T-helper 2 cell treated with Interferon-gamma antibody and Interleukin-4, amounts not matched to agents 5 μg/mL and 100 μg/mL, for 36 hours (primary cell): ENCODE data around the gene SPATA24.
"Not testable (repeated sequence)": the region's sequence is repeated elsewhere in the genome, so short reads cannot be mapped to it uniquely, and the experiment has no call there.

Experiments used
- DNase-seq: peaks from one replicate; pipeline ENCODE4 v3.0.0; 2021; ENCODE audit warnings: low spot score
- H3K27ac Mint-ChIP-seq: one replicate; pipeline ENCODE4 v1.8.0; 2021; ENCODE audit warnings: mild to moderate bottlenecking, mixed read lengths
- H3K27me3 Mint-ChIP-seq: one replicate; pipeline ENCODE4 v1.8.0; 2021; ENCODE audit warnings: low read depth, mixed read lengths
- H3K36me3 Mint-ChIP-seq: one replicate; pipeline ENCODE4 v1.8.0; 2021; ENCODE audit warnings: low read depth, mixed read lengths
- H3K4me1 Mint-ChIP-seq: one replicate; pipeline ENCODE4 v1.8.0; 2021; ENCODE audit warnings: low read depth, mixed read lengths
- H3K4me3 Mint-ChIP-seq: one replicate; pipeline ENCODE4 v1.8.0; 2022; ENCODE audit warnings: mild to moderate bottlenecking, moderate library complexity, mixed read lengths
- H3K9me3 Mint-ChIP-seq: one replicate; pipeline ENCODE4 v1.8.0; 2021; ENCODE audit warnings: mixed read lengths

The SPATA24 gene

DNA sequence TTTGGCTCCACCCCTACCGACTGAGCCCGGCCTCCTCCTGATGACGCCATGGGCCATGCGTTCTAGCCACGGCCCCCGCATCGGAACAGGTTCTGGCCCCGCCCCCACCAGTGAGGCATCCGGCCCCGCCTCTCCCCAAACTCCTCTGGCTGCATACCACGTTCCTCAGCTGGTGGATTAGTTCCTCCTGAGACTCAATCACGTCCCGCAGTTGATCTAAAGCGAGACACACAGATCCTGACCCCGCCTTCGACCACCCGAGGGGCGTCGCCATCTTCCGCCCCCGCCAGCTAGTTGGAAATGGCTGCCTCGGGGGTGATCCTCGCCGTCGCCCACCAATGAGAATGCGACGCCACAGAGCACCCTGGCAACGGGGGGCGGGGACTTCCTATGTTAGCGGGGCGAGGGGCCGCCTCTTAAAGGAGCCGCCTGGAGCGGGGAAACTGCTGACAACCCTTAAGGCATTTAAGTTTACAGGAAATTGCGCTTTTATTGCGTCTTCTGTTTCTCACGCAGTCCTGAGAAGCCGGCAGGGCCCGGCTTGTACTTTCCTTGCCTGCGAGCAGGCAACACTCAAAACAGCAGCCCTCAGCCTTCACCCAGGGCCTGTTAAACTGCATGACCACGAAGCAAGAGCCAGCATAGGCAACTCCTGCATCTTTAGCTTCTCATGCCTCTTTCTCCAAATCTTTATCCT, at the start of gene SPATA24:
Gene SPATA24, minus strand, starts transcription at position 303 of the 697 bp plus-strand sequence. Its CDS starts 29 bp downstream, at position 274.
- H3K9me3 Mint-ChIP-seq: no peaks in the 10 kb centered on the region
- H3K4me1 Mint-ChIP-seq: peaks cover 37% of the 10 kb centered on the region
- H3K4me3 Mint-ChIP-seq: peak within 1 kb of the TSS; percentile 98
- DNase-seq: peak; percentile 98
- no peaks in the 10 kb centered on the region for H3K27me3 Mint-ChIP-seq
- H3K36me3 Mint-ChIP-seq: peaks cover 6% of the 10 kb centered on the region
- peak within 1 kb of the TSS; percentile 100 for H3K27ac Mint-ChIP-seq

DNA sequence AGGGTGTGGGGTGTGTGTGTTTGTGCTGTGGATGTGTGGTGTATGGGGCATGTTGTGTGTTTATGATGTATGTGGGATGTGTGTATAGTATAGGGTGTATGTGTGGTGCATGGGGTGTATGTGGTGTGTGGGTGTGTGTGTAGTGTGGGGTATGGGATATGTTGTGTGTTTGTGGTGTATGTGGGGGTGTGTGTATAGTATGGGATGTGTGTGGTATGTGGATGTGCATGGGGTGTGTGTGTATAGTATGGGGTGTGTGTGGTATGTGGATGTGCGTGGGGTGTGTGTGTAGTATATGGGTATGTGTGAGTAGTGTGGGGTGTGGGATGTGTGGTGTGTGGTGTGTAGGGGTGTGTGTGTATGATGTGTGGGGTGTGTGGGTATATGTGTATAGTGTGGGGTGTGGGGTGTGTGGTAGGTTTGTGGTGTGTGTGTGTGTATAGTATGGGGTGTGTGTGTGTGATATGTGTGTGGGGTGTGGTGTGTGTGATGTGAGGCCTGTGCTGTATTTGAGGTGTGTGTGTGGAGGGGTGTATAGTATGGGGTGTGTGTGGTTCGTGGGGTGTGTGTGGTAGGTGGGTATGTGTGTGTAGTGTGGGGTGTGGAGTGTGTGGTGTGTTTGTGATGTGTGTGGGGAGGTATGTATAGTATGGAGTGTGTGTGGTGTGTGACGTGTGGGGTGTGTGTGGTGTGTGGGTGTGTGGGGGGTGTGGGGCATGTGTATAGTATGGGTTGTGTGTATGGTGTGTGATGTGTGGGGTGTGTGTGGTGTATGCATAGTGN, 48.2 kb upstream of the SPATA24 start:
- Mint-ChIP-seq H3K27me3 (no peaks in the 10 kb centered on the region), H3K27ac (no peak overlapping the region), H3K36me3 (peaks cover 3% of the 10 kb centered on the region), H3K4me1 (peaks cover 40% of the 10 kb centered on the region), H3K9me3 (no peaks in the 10 kb centered on the region), H3K4me3 (no peak overlapping the region)
- no peak for DNase-seq

DNA sequence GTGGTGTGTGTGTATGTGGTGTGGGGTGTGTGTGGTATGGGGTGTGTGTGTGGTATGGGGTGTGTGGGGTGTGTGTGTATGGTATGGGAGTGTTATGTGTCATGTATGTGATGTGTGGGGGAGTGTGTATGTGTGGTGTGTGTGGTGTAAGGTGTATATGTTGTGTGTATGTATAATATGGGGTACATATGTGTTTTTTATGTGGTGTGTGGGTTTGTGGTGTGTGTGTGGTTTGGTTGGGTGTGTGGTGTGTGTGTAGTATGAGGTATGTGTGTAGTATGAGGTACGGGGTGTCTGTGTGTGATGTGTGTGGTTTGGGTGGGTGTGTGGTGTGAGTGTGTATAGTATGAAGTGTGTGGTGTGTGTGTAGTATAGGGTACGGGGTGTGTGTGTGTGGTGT, 47.3 kb upstream of the SPATA24 start:
- no peaks in the 10 kb centered on the region for H3K9me3 Mint-ChIP-seq
- H3K27me3 Mint-ChIP-seq: no peaks in the 10 kb centered on the region
- H3K36me3 Mint-ChIP-seq: peaks cover 3% of the 10 kb centered on the region
- DNase-seq: no peak
- H3K4me1 Mint-ChIP-seq: peaks cover 42% of the 10 kb centered on the region
- no peak overlapping the region for H3K27ac Mint-ChIP-seq
- no peak overlapping the region for H3K4me3 Mint-ChIP-seq

- peak; percentile 77 for DNase-seq
- H3K4me1 Mint-ChIP-seq: peaks cover 52% of the 10 kb centered on the region
- no peaks in the 10 kb centered on the region for H3K9me3 Mint-ChIP-seq
- peak overlapping the region; percentile 84 for H3K27ac Mint-ChIP-seq
- H3K4me3 Mint-ChIP-seq: peak overlapping the region; percentile 49
- H3K27me3 Mint-ChIP-seq: no peaks in the 10 kb centered on the region
- H3K36me3 Mint-ChIP-seq: peaks cover 3% of the 10 kb centered on the region
Observed at GRCh38 chr5:139446956-139447779, 43.3 kb upstream of the SPATA24 start.

DNA sequence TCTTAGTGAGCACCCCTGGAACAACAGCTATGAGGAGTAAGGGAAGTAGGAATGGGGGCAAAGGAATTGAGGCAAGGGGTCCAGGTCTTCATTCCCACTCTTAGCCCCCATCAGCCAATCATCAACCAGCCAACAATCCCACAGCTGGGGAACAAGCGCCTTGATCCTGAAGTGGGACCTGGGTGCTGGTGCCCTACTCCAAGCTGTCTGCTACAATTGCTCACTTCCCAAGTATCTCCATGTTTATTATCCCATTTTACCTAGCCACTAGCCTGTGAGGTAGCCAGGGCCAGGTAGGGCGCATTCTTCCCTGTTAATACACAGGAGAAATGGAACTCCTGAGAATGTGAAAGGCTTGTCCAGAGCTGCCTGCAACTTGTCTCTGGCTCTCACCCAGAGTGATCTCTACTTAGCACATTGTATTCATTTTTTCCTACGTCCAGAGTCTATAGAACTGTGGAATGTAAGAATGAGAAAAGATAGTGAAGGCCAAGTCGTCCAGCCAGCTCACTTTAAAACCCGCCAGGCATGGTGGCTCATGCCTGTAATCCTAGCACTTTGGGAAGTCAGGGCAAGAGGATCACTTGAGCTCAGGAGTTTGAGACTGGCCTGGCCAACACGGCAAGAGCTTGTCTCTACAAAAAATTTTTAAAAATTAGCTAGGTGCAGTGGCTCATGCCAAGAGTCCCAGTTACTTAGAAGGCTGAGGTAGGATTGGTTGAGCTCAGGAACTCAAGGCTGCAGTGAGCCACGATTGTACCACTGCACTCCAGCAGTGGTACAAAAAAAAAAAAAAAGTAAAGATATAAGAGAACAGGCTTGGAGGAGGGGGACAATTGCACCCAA, 41.7 kb upstream of the SPATA24 start:
- no peaks in the 10 kb centered on the region for H3K27me3 Mint-ChIP-seq
- H3K9me3 Mint-ChIP-seq: no peaks in the 10 kb centered on the region
- no peak for DNase-seq
- peaks cover 3% of the 10 kb centered on the region for H3K36me3 Mint-ChIP-seq
- peaks cover 58% of the 10 kb centered on the region for H3K4me1 Mint-ChIP-seq
- no peak overlapping the region for H3K4me3 Mint-ChIP-seq
- H3K27ac Mint-ChIP-seq: no peak overlapping the region

DNA sequence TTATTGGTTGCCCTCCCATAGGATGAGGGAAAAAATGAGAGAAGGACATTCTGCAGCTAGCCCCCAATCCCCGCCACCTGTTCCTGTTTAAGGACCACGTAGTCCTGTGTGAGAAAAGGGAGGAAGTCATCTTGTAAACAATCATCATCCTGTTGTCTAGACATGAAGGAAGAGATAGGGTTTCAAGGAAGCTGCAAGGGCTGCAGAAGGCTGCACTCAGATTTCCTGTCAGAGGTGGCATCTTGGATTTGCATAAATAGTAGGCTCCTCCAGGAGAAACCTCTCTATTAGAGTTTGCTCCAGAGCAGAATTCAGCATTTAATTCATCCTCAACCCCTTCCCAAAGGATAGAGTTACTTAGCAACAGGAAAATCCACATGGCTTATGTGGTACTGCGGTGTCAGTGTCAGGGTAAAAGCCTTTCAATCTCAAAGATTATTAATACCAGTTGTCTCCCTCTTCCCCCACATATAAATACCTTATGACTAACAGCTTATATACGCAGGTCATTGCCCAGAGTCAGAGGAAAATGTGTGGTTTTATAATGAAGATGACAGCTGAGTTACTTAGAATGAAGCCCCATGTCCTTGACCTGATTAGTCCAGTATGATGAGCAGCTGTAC, 40.1 kb upstream of the SPATA24 start:
- no peaks in the 10 kb centered on the region for H3K9me3 Mint-ChIP-seq
- peak overlapping the region; percentile 27 for H3K4me3 Mint-ChIP-seq
- H3K36me3 Mint-ChIP-seq: peaks cover 3% of the 10 kb centered on the region
- H3K27me3 Mint-ChIP-seq: no peaks in the 10 kb centered on the region
- peaks cover 68% of the 10 kb centered on the region for H3K4me1 Mint-ChIP-seq
- H3K27ac Mint-ChIP-seq: peak overlapping the region; percentile 60
- no peak for DNase-seq

GRCh38 chr5:139440416-139440815, 36.5 kb upstream of the SPATA24 start:
- not testable (repeated sequence) for H3K27me3 Mint-ChIP-seq, H3K36me3 Mint-ChIP-seq, DNase-seq, H3K9me3 Mint-ChIP-seq, H3K27ac Mint-ChIP-seq
- peaks cover 52% of the 10 kb centered on the region for H3K4me1 Mint-ChIP-seq
- peak overlapping the region; percentile 98 for H3K4me3 Mint-ChIP-seq

DNA sequence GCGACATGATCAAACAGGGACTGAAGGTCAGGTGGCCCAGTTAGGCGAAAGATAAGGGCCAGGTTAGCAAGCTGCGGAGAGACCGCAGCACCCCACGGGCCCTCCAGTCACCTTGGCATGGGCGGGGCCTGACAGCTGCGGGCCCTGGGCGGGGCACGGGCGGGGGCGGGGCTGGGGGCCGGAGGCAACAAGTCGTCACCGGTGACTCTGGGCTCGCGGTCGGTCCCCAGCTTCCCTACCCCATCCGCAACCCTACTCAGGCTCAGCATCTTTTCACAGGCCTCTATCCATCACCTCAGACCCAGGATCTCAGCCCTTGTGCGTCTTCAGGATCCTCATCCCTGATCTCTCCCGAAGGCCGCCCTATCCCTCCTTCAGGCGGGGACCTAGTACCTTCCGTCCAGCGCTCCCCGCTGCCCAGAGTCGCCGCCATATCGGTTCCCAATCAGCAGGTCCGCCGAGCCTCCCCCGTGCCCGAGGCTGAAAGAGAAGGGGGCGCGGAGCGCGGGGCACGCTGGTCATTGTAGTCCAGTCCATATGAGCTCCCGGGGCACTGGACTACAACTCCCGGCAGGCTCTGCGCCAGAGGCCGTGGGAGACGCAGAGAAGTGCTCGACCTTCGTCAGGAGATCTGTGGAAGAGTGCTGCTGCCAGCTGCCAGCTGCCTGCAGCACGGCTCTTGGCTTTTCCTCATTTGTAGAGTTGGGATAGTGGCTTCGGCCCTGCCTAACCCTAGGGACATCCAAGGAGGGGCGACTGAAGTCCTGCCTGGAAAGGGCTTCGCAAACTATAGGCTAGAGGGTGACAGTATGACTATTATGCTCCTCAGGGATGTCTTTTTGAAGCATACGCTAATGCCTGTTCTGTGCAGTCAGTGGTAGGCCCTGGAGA, 35.4 kb upstream of the SPATA24 start, which contains the start of gene DNAJC18:
Gene DNAJC18, minus strand, starts transcription at position 513 of the 891 bp plus-strand sequence. Its CDS starts 80 bp downstream, at position 433.
- Mint-ChIP-seq H3K36me3 (peaks cover 7% of the 10 kb centered on the region), H3K9me3 (no peaks in the 10 kb centered on the region), H3K4me3 (peak within 1 kb of the TSS; percentile 98), H3K4me1 (peaks cover 50% of the 10 kb centered on the region), H3K27ac (peak within 1 kb of the TSS; percentile 100), H3K27me3 (no peaks in the 10 kb centered on the region)
- DNase-seq: peak; percentile 91

- H3K36me3 Mint-ChIP-seq: peaks cover 7% of the 10 kb centered on the region
- no peaks in the 10 kb centered on the region for H3K27me3 Mint-ChIP-seq
- no peaks in the 10 kb centered on the region for H3K9me3 Mint-ChIP-seq
- H3K4me3 Mint-ChIP-seq: peak overlapping the region; percentile 98
- DNase-seq: no peak
- peak overlapping the region; percentile 100 for H3K27ac Mint-ChIP-seq
- peaks cover 44% of the 10 kb centered on the region for H3K4me1 Mint-ChIP-seq
Observed at GRCh38 chr5:139438707-139439012, 34.8 kb upstream of the SPATA24 start.

DNA sequence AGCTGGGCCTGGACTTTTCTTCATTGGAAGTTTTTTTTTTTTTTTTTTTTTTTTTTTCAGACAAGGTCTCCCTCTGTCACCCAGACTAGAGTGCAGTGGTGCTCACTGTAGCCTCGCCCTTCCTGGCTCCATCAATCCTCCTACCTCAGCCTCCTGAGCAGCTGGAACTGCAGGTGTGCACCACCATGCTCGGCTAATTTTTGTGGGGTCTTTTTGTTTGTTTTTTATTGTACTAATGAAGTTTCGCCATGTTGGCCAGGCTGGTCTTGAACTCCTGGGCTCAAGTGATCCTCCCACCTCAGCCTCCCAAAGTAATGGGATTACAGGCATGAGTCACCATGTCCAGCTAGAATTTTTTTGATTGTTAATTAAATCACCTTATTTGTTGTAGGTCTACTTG, 31.8 kb upstream of the SPATA24 start:
- Mint-ChIP-seq H3K4me3 (no peak overlapping the region), H3K27me3 (no peaks in the 10 kb centered on the region), H3K4me1 (peaks cover 30% of the 10 kb centered on the region), H3K9me3 (no peaks in the 10 kb centered on the region), H3K36me3 (peaks cover 7% of the 10 kb centered on the region), H3K27ac (no peak overlapping the region)
- no peak for DNase-seq

DNA sequence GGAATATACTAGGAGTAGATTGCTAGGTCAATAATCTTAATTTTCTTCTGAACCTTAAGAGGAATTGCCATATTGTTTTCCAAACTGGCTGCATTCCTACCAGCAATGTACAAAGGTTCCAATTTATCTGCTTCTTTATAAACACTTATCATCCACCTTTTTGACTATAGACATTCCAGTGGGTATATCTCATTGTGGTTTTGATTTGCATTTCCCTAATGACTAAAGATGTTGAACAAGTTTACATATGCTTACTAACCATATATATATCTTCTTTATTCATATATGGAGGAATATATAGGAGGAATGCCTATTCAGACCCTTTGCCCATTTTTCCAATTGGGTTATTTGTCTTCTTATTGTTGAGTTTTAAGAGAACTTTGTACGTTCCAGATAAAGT, 27.8 kb upstream of the SPATA24 start:
- no peak for DNase-seq
- peaks cover 18% of the 10 kb centered on the region for H3K36me3 Mint-ChIP-seq
- H3K9me3 Mint-ChIP-seq: no peaks in the 10 kb centered on the region
- H3K27ac Mint-ChIP-seq: no peak overlapping the region
- peaks cover 9% of the 10 kb centered on the region for H3K4me1 Mint-ChIP-seq
- no peak overlapping the region for H3K4me3 Mint-ChIP-seq
- no peaks in the 10 kb centered on the region for H3K27me3 Mint-ChIP-seq

GRCh38 chr5:139430015-139430414, 26.1 kb upstream of the SPATA24 start:
- Mint-ChIP-seq H3K9me3 (no peaks in the 10 kb centered on the region), H3K4me3 (no peak overlapping the region), H3K27ac (no peak overlapping the region), H3K4me1 (peaks cover 9% of the 10 kb centered on the region), H3K36me3 (peaks cover 20% of the 10 kb centered on the region), H3K27me3 (no peaks in the 10 kb centered on the region)
- DNase-seq: no peak
